Skin of body (tissue), 2 donors: ENCODE data around the gene CAMKMT. TPM values are rescaled to one million over a fixed set of nuclear protein-coding genes. Genes with fewer than 3 reads are reported as not detected.
A peak's percentile ranks its signal among the peaks of the same experiment; 100 is the strongest.

ENCODE experiments used
- DNase-seq: peaks from one replicate; lab custom pipeline; 2025; lab: John Stamatoyannopoulos, UW
- total RNA-seq: library from RNA; depleted of rRNA; stranded (reverse); fragments of >200 nt; gene quantifications from one replicate; pipeline ENCODE4 v1.2.3, GENCODE V29; 2014

CAMKMT gene
- total RNA-seq, 1 donor from 2014 or later = 11.7 TPM

GRCh38 chr2:44443517-44443916, 81.8 kb downstream of the CAMKMT start:
- no peak for DNase-seq

GRCh38 chr2:44444881-44445280, 83.1 kb downstream of the CAMKMT start:
- no peak for DNase-seq

- DNase-seq = no peak
Measured at GRCh38 chr2:44448860-44449527, 87.2 kb downstream of the CAMKMT start.

- DNase-seq = no peak
Measured at GRCh38 chr2:44450082-44450481, 88.3 kb downstream of the CAMKMT start.

GRCh38 chr2:44450806-44451205, 89.1 kb downstream of the CAMKMT start:
- DNase-seq = no peak

GRCh38 chr2:44452069-44452583, 90.4 kb downstream of the CAMKMT start:
- no peak for DNase-seq

- DNase-seq = no peak
Measured at GRCh38 chr2:44453259-44453658, 91.5 kb downstream of the CAMKMT start.

GRCh38 chr2:44455877-44456276, 94.1 kb downstream of the CAMKMT start:
- no peak for DNase-seq

- DNase-seq = no peak
Measured at GRCh38 chr2:44456946-44457345, 95.2 kb downstream of the CAMKMT start.

- no peak for DNase-seq
Measured at GRCh38 chr2:44459739-44460138, 98.0 kb downstream of the CAMKMT start.

- DNase-seq = no peak
Measured at GRCh38 chr2:44462934-44463849, 101.4 kb downstream of the CAMKMT start.

- no peak for DNase-seq
Measured at GRCh38 chr2:44464437-44464836, 102.7 kb downstream of the CAMKMT start.

- DNase-seq = no peak
Measured at GRCh38 chr2:44470151-44470550, 108.4 kb downstream of the CAMKMT start.

- DNase-seq = no peak
Measured at GRCh38 chr2:44477657-44478414, 116.1 kb downstream of the CAMKMT start.

- peak; percentile 89 for DNase-seq
Measured at GRCh38 chr2:44479127-44479887, 117.6 kb downstream of the CAMKMT start.

- DNase-seq = no peak
Measured at GRCh38 chr2:44480068-44480467, 118.3 kb downstream of the CAMKMT start.

GRCh38 chr2:44487052-44487451, 125.3 kb downstream of the CAMKMT start:
- no peak for DNase-seq

- no peak for DNase-seq
Measured at GRCh38 chr2:44490726-44491125, 129.0 kb downstream of the CAMKMT start.

- DNase-seq = no peak
Measured at GRCh38 chr2:44494006-44494405, 132.3 kb downstream of the CAMKMT start.

GRCh38 chr2:44495035-44495434, 133.3 kb downstream of the CAMKMT start:
- DNase-seq = no peak

- no peak for DNase-seq
Measured at GRCh38 chr2:44495544-44495943, 133.8 kb downstream of the CAMKMT start.
